ENCODE measurements around the gene TOMM70. TPM values are rescaled to one million over a fixed set of nuclear protein-coding genes. Genes with fewer than 3 reads are reported as not detected.
"Not testable (repeated sequence)": the region's sequence is repeated elsewhere in the genome, so short reads cannot be mapped to it uniquely, and the experiment has no call there.

The TOMM70 gene
- total and polyA plus RNA-seq, 12 donors: 11.4 to 95.2 (median 39.8) TPM

- Histone ChIP-seq H3K4me1 (replicated peaks in 1 of 2) (no peaks in the 10 kb centered on the region), H3K4me3 (no peak overlapping the region), H3K27me3 (no peaks in the 10 kb centered on the region), H3K36me3 (replicated peaks in 1 of 2) (peaks cover 0 to 18% of the 10 kb centered on the region in 2 donors), H3K27ac (no peak overlapping the region), H3K9me3 (replicated peaks in 1 of 3) (no peaks in the 10 kb centered on the region)
- WGBS, 4 donors: 87 to 93% (median 89%) methylated on average over 2 of the region's 2 CpGs
- DNase-seq: no peak
- TF ChIP-seq CTCF (IDR thresholded peaks at IDR 0.05) (no peak), POLR2A (IDR thresholded peaks at IDR 0.05) (no peak)
- intact Hi-C loops (cut with DNase I): no loop called here
Measured at GRCh38 chr3:100358413-100358812, 42.5 kb downstream of the TOMM70 start.

DNA sequence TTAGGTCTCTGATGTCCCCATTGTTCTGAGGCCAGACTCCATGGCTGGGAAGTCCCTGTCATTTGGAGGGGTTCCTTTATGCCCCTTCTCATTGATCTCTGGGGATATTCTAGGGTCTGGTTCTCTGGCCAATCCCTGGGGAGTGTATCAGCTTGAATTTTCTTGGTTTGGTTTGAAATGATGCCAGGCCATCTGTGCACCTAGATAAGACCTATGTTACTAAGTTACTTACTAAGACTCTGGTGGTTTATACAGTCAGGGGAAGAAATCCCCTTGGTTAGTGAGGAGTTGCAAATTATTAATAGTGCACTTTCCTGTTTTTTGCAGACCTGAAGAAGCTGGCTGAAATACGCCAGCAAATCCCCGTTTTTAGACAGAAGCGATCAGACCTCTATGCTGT lies 46.0 kb downstream of the TOMM70 start:
- H3K4me1 ChIP-seq (replicated peaks in 1 of 2): no peaks in the 10 kb centered on the region
- H3K4me3 ChIP-seq: no peak overlapping the region
- no peaks in the 10 kb centered on the region for H3K27me3 ChIP-seq
- DNase-seq: no peak
- peaks cover 0 to 32% of the 10 kb centered on the region in 2 donors for H3K36me3 ChIP-seq (replicated peaks in 1 of 2)
- intact Hi-C loops (cut with DNase I): no loop called here
- H3K9me3 ChIP-seq (replicated peaks in 1 of 3): no peaks in the 10 kb centered on the region
- TF ChIP-seq POLR2A (IDR thresholded peaks at IDR 0.05): no peak
- no peak for TF ChIP-seq CTCF (IDR thresholded peaks at IDR 0.05)
- WGBS, 4 donors: 87 to 98% (median 97%) methylated on average over 3 of the region's 3 CpGs
- H3K27ac ChIP-seq: no peak overlapping the region

DNA sequence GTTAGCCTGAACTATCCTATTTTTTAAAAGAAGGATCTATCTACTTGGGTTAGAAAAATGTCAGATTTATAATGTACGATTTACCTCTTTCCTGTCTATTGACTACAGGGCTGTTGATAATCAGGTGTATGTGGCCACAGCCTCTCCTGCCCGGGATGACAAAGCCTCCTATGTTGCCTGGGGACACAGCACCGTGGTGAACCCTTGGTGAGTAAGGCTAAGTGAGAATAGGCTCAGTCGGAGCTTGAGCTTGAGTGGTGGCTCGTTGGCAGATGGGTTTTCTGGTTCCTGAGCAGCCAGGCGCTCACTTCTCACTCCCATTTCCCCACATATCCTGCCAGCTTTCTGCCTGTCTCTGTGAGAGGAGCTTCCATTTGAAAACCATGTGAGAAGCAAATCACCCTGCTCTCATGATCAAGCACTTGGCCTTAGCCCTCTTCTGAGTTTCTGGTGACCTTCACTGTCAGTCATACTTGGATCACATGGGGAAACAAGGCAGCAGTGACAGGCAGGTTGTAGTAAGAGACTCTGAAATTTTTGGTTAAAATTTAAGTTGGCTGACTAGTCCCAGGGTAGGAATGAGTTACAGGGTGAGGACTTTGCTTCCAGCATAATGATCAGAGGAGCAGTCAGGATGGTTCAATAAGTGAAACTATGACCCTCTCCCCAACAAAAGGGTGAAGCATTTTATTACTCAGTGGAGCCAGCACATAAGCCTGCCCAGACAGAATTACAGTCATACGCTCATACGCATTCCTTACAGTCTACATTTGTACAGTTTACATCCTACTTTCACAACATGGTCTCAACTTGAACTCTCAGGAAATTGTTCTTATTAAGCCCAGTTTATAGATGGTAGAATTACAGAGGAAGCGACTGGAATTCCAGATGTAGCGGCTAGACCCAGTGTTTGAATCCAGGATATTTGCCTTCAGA lies 48.3 kb downstream of the TOMM70 start:
- H3K27me3 ChIP-seq: no peaks in the 10 kb centered on the region
- 95 to 97% (median 96%) methylated on average over 8 to 10 of the region's 10 CpGs for WGBS, 4 donors
- no peak overlapping the region for H3K4me3 ChIP-seq
- H3K9me3 ChIP-seq (replicated peaks in 1 of 3): no peaks in the 10 kb centered on the region
- TF ChIP-seq CTCF (IDR thresholded peaks at IDR 0.05): no peak
- no peak for TF ChIP-seq POLR2A (IDR thresholded peaks at IDR 0.05)
- peaks cover 0 to 46% of the 10 kb centered on the region in 2 donors for H3K36me3 ChIP-seq (replicated peaks in 1 of 2)
- no peak overlapping the region for H3K27ac ChIP-seq
- intact Hi-C loops (cut with DNase I): no loop called here
- DNase-seq: no peak
- no peaks in the 10 kb centered on the region for H3K4me1 ChIP-seq (replicated peaks in 1 of 2)

DNA sequence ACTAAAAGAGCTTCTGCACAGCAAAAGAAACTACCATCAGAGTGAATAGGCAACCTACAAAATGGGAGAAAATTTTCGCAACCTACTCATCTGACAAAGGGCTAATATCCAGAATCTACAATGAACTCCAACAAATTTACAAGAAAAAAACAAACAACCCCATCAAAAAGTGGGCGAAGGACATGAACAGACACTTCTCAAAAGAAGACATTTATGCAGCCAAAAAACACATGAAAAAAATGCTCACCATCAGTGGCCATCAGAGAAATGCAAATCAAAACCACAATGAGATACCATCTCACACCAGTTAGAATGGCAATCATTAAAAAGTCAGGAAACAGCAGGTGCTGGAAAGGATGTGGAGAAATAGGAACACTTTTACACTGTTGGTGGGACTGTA lies 49.1 kb downstream of the TOMM70 start:
- peaks cover 0 to 46% of the 10 kb centered on the region in 2 donors for H3K36me3 ChIP-seq (replicated peaks in 1 of 2)
- H3K9me3 ChIP-seq (replicated peaks in 1 of 3); H3K27me3 ChIP-seq; H3K27ac ChIP-seq; H3K4me3 ChIP-seq; DNase-seq; intact Hi-C loops (cut with DNase I); H3K4me1 ChIP-seq (replicated peaks in 1 of 2): not testable (repeated sequence)
- 71 to 100% (median 95%) methylated on average over 1 to 2 of the region's 2 CpGs for WGBS, 4 donors

Data from adrenal gland (tissue), 12 donors.